Right ventricle myocardium superior (tissue), 1 donor: ENCODE results near the gene EXOC4. TPM values are rescaled to one million over a fixed set of nuclear protein-coding genes. Genes with fewer than 3 reads are reported as not detected.
"Not testable (repeated sequence)": the region's sequence is repeated elsewhere in the genome, so short reads cannot be mapped to it uniquely, and the experiment has no call there.

Experiments
- ATAC-seq: fragments of 200-7000 bp; cut with Tn5 transposase; one replicate; pipeline ENCODE4 v1.9.1; 2020; ENCODE audit warnings: mild to moderate bottlenecking; ENCODE audit not compliant: poor library complexity
- DNase-seq: peaks from one replicate; pipeline ENCODE4 v3.0.0-alpha.2; 2020
- intact Hi-C: fragments of 100-400 bp; cut with DNase I; formaldehyde crosslinking; loops from one replicate; pipeline ENCODE4 v1.11.2; 2022
- long read RNA-seq: library from polyadenylated mRNA; unstranded; transcript quantifications from one replicate; pipeline ENCODE4 v2.0.0, GENCODE V29; 2021
- total RNA-seq: library from RNA; stranded (reverse); fragmentation: NEBNext Ultra II Directional; extraction: Animal tissue kit (Norgen Biotek cat#: 25700); gene quantifications from one replicate; pipeline ENCODE4 v1.2.1, GENCODE V29; 2021
- donor health status: DM: no; HTN: yes; CAD: no; lungs with severe emphysema.

EXOC4 gene
- 32.5 TPM for total RNA-seq
- long read RNA-seq, full-length matches to known transcripts, result 23 of 29 reads
- long read RNA-seq, partial matches to known transcripts, result 2 of 29 reads
- long read RNA-seq, other reads (novel, unspliced or antisense), result 4 of 29 reads

GRCh38 chr7:133252858-133253518 is at the start of gene EXOC4:
EXOC4 (plus strand) TSS chr7:133253078.
- DNase-seq, result peak; percentile 88
- ATAC-seq, result peak; percentile 100
- intact Hi-C loops, result no loop called here

GRCh38 chr7:133203490-133203889 is 49.4 kb upstream of the EXOC4 start:
- DNase-seq (no peak), ATAC-seq (no peak)
- intact Hi-C loops, result no loop called here

GRCh38 chr7:133207687-133208086 is 45.2 kb upstream of the EXOC4 start:
- DNase-seq (no peak), ATAC-seq (no peak)
- intact Hi-C loops, result no loop called here

GRCh38 chr7:133210817-133211216 is 42.1 kb upstream of the EXOC4 start:
- DNase-seq, intact Hi-C loops, ATAC-seq: not testable (repeated sequence)

GRCh38 chr7:133213772-133214171 is 39.1 kb upstream of the EXOC4 start:
- ATAC-seq, DNase-seq, intact Hi-C loops: not testable (repeated sequence)

GRCh38 chr7:133217773-133218172 is 35.1 kb upstream of the EXOC4 start:
- intact Hi-C loops, result no loop called here
- DNase-seq, result no peak
- ATAC-seq, result no peak

- intact Hi-C loops, result no loop called here
- DNase-seq (no peak), ATAC-seq (no peak)
Observed at GRCh38 chr7:133230591-133231194, 22.2 kb upstream of the EXOC4 start.

GRCh38 chr7:133233142-133233541 is 19.7 kb upstream of the EXOC4 start:
- ATAC-seq (no peak), DNase-seq (no peak)
- intact Hi-C loops, result no loop called here

- ATAC-seq (no peak), DNase-seq (no peak)
- intact Hi-C loops, result no loop called here
Observed at GRCh38 chr7:133234961-133235875, 17.7 kb upstream of the EXOC4 start.

- no peak for ATAC-seq
- no peak for DNase-seq
- intact Hi-C loops, result no loop called here
Observed at GRCh38 chr7:133237545-133237944, 15.3 kb upstream of the EXOC4 start.

- intact Hi-C loops, result no loop called here
Observed at GRCh38 chr7:133240302-133240701, 12.6 kb upstream of the EXOC4 start.

GRCh38 chr7:133246558-133246957 is 6.3 kb upstream of the EXOC4 start:
- intact Hi-C loops, result no loop called here
- ATAC-seq (no peak), DNase-seq (no peak)

More at GRCh38 chr7:133240302-133240701, 12.6 kb upstream of the EXOC4 start:
- DNase-seq (no peak), ATAC-seq (no peak)

- DNase-seq (no peak), ATAC-seq (no peak)
- intact Hi-C loops, result no loop called here
Observed at GRCh38 chr7:133248901-133249300, 4.0 kb upstream of the EXOC4 start.

GRCh38 chr7:133252506-133252857 is 396 bp upstream of the EXOC4 start:
- intact Hi-C loops, result no loop called here
- no peak for DNase-seq
- ATAC-seq, result no peak

- DNase-seq (no peak), ATAC-seq (peak; percentile 35)
- intact Hi-C loops, result no loop called here
Observed at GRCh38 chr7:133253519-133253875, 619 bp downstream of the EXOC4 start.

- DNase-seq, result no peak
- intact Hi-C loops, result no loop called here
- no peak for ATAC-seq
Observed at GRCh38 chr7:133255486-133255885, 2.6 kb downstream of the EXOC4 start.

GRCh38 chr7:133258174-133258573 is 5.3 kb downstream of the EXOC4 start:
- DNase-seq (no peak), ATAC-seq (no peak)
- intact Hi-C loops, result no loop called here

GRCh38 chr7:133265821-133266220 is 12.9 kb downstream of the EXOC4 start:
- DNase-seq, result no peak
- ATAC-seq, result no peak
- intact Hi-C loops, result no loop called here

- no peak for DNase-seq
- ATAC-seq, result no peak
- intact Hi-C loops, result no loop called here
Observed at GRCh38 chr7:133268355-133268754, 15.5 kb downstream of the EXOC4 start.

GRCh38 chr7:133272336-133272735 is 19.5 kb downstream of the EXOC4 start:
- ATAC-seq, result no peak

More at GRCh38 chr7:133272336-133272735, 19.5 kb downstream of the EXOC4 start:
- intact Hi-C loops, result no loop called here
- no peak for DNase-seq
